ENCODE data around the gene FMN2.
A peak's percentile ranks its signal among the peaks of the same experiment; 100 is the strongest.
"Not testable (repeated sequence)": the region's sequence is repeated elsewhere in the genome, so short reads cannot be mapped to it uniquely, and the experiment has no call there.

FMN2 gene

DNA sequence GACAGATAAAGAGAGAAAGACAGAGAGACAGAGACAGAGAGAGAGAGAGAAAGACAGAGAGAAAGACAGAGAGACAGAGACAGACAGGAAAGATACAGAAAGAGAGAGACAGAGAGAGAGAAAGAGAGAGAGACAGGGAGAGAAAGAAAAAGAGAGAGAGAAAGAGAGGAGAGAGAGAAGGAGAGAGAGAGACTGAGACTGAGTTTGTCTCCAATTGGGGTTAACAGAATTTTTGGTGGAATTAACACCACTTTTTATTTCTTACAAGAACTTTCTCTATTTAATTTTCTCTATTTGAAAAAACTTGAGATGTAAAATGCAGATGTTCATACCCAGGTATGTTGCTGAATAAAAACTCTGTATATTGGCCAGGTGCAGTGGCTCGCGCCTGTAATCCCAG lies 56.6 kb downstream of the FMN2 start:
- DNase-seq: no peak

DNA sequence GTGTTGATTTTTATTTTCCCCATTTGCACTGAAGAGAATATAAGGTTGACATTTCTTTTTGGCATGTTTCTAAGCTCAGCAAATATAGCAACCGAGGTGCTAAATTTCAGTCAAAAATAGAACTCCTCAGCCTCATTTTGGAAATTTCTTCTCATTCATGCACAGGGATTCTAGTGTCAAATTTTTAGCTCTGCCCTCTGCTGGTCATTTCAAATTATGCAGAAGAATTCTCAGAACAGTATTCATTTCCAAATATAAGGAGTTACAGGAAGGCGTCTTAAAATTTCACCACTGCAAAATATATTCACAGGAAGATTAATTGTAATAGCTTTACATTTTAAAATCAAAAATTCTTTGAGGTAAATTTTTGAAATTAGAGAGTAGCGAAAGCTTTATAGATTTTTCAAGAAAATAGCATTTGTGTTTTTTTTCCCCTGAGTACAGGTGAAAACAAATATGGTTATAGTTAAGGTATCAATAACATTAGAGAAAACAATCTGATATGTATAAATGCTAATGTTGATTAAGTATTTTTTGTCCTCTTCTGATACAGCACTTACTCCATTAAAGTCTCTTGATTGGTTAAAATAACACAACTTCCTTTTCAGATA lies 57.9 kb downstream of the FMN2 start:
- DNase-seq: no peak

DNA sequence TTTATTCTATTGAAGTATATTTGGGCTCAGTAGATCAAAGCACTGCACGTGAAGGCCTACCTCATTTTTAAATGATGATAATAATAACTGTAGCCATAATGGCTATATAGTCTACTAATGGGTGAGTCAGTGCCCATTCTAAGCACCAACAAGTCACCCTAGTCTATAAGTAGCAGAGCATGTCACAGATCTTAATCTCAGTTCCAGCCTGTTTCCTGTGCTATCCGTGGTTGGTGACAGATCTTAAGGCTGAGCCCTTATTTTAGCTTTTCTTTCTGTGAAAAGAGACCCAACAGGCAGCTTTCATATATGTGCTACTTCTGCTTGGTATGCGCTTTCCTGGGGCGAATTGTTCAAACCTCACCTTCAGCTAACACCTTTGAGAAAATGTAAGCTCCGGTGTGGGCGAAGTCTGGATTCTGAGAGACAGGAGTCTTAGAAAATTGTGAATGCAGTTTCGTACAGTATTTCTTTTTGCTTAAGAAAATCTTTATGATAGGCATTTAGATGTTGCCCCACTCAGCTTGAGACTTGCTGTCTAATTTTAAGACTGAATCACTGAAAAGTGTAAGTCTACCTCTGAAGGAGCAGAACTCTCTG lies 59.6 kb downstream of the FMN2 start:
- DNase-seq: no peak

DNA sequence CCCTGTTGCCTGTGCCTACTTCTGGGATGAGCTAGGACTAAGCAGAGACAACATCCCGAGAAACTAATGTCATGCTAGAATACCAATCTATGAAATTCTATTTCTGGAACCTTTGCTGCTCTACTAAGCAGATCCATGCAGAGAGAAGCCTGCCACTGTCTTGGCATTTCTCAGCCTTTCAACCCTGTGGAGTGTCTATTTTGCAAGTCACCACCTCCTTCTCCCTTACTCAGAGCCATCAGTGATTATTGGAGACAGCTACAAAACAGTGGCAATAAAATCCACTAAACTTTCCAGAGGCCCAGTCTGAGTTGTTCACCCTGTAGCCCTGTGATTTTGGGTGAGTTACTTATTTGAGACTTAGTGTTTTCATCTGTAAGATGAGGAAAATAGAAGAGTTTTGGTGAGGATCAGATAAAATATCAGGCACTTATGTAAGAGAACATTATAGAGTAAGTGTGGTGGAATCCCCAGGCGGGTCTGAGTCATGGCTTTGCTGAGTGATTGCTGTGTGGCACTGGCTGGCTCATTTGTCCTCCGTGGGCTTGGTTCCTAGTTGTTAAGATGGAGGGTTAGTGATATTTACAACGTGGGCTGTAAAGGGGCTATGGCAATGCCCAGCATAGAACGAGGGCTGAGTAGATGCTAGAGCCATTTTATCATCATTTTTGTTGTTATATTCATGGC lies 61.1 kb downstream of the FMN2 start:
- DNase-seq: no peak

DNA sequence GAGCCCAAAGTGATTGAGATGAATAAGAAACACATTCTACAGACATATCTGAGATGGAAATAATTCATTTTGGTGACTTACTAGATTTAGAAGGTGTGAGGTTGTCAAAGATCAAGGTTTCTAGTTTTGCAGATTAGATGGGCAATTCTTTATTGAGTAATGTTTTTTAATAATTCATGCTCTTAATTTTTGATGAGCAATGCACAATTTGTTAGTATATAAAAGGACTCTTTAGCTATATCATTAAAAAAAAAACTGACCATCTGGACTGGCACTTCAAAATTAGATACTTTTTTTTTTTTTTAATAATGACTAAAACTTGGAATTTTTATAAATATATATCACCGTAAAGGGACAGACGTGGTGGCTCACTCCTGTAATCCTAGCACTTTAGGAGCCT lies 63.9 kb downstream of the FMN2 start:
- DNase-seq: no peak

DNA sequence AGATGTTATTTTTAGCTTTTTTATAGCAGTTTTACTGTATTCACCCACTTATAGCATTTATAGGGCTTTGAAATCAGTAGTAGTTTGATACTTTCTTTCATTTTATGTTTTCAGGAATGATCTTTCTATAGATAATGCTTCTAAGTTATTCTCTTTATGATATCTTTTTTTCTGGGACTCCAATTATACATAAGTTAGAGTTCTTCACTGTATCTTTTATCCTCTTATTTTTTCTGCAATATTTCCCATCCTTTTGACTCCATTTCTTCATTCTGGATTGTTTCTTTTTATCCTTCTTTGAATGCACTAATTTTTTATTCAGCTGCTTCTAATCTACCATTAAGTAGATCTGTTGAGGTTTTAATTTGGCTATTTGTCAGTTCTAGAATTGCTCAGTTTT lies 73.1 kb downstream of the FMN2 start:
- no peak for DNase-seq

DNA sequence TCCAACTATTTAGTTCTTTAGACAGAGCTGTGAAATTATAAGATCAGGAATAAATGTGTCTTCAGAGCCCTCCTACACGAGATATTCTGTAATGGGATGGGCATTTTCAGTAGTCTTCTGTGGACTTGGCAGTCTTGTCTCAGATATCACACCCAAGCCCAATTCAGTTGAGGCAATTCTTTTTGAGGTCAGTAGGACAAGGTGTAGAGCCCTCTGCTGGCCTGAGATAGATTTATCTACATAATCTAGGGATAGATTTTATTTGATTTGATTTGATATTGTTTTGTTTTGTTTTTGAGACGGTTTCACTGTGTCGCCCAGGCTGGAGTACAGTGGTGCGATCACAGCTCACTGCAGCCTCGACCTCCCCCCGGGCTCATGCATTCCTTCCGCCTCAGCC lies 77.5 kb downstream of the FMN2 start:
- DNase-seq: no peak

DNA sequence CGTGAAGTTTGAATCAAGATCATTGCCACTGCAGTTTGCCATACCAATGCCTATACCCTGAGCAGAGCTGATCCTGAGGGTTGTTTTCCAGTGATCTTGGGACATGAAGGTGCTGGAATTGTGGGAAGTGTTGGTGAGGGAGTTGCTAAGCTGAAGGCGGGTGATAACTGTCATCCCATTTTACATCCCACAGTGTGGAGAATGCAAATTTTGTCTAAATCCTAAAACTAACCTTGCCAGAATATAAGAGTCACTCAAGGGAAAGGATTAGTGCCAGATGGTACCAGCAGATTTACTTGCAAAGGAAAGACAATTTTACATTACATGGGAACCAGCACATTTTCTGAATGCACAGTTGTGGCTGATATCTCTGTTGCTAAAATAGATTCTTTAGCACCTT lies 78.6 kb downstream of the FMN2 start:
- no peak for DNase-seq

DNA sequence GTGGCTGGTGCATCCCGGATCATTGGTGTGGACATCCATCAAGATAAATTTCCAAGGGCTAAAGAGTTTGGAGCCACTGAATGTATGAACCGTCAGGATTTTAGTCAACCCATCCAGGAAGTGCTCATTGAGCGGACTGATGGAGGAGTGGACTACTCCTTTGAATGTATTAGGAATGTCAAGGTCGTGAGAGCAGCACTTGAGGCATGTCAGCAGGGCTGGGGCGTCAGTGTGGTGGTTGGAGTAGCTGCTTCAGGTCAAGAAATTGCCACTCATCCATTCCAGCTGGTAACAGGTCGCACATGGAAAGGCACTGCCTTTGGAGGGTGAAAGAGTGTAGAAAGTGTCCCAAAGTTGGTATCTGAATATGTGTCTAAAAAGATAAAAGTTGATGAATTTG lies 79.1 kb downstream of the FMN2 start:
- DNase-seq: no peak

DNA sequence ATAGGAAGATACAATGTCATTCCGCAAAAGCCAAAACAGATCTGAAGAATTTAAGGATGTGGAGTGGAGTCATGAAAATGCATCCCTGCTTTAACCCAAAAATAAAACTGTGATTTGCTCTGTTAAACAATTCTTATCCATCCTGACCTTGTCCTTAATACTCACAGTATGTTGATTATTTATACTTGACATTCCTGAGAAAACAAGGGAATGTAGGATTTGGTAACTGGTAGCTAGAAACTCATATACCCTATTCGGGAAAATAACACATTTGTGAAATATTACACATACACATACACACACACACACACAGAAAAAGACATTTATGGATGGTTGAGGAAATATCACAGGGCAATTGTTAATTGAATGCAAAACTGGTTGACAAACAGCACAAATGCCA lies 80.2 kb downstream of the FMN2 start:
- no peak for DNase-seq

DNA sequence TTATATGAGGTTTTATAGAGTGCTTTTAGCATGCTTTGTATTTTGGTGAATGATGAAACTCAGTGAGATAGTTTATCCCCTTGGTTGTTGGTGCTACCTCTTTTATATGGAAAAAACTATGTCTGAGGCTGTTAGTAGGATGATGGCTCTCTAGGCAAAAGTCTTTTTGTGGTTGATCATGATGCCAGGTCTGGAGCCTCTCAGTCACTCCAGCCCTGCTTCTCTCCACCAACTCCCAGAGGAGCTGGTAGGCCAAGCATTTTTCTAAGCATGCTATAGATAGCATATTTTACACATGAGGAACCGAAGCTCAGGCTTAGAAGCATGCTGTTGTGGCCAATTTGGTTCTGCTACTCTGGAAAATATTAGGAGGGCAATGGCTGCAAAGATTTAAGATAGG lies 82.2 kb downstream of the FMN2 start:
- no peak for DNase-seq

DNA sequence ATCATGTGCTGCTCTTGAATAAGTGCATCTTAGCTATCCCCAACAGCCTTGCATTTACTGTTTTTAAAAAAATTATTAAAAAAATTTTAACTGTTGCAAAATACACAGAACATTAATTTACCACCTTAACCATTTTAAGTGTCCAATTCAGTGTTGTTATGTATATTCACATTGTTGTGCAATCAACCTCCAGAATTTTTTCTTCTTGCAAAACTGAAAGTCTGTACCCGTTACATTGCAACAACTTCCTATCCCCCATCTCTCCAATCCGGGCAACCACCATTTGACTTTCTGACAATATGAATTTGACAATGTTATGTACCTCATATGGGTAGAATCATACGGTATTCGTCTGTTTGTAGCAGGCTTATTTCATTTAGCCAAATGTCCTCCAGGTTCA lies 83.1 kb downstream of the FMN2 start:
- DNase-seq: no peak

DNA sequence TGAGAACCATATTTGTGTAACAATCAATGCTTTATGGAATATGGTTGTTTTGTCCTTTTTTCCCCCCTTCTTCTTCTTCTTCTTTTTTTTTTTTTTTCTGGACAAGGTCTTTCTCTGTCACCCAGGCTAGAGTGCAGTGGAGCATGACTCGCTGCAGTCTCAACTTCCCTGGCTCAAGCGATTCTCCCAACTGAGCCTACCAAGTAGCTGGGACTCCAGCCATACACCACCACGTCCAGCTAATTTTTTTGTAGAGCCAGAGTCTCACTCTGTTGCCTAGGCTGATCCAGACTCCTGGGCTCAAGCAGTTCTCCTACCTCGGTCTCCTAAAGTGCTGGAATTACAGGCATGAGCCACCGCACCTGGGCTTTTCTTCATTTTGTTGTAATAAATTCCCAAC lies 86.7 kb downstream of the FMN2 start:
- no peak for DNase-seq

DNA sequence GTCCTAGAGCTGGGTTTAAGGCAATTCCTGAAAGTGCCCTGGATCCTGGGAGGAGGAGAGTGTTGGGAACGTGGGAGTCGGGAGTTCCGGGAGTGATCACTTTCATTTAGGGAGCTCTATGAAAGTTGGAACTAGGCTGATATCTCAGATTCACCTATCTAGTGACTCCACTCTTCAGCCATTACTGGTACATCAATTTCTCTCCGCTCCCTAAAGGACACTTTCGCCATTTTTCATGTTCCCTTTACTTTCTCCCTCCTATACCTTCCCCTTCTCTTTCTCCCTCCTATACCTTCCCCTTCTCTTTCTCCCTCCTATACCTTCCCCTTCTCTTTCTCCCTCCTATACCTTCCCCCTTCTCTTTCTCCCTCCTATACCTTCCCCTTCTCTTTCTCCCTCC lies 93.0 kb downstream of the FMN2 start:
- not testable (repeated sequence) for DNase-seq

DNA sequence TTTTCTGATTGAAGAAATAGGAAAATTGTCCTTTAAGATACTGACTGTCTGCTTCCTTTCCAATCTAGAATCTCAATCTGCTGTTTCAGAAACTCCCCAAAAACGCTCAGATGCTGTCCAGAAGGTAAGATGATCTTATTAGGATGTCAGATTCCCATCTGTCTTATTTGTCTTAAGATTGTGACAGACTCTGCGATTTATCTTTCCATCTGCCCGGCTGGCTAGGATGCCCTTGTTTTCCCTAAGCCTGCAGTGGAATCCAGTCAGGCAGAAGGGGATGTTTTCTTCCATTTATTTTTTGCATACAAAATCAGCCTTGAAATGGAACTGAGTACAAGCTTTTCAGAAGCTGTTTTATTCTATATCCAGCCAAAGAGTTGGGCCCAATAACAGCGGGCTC lies 96.5 kb downstream of the FMN2 start:
- no peak for DNase-seq

DNA sequence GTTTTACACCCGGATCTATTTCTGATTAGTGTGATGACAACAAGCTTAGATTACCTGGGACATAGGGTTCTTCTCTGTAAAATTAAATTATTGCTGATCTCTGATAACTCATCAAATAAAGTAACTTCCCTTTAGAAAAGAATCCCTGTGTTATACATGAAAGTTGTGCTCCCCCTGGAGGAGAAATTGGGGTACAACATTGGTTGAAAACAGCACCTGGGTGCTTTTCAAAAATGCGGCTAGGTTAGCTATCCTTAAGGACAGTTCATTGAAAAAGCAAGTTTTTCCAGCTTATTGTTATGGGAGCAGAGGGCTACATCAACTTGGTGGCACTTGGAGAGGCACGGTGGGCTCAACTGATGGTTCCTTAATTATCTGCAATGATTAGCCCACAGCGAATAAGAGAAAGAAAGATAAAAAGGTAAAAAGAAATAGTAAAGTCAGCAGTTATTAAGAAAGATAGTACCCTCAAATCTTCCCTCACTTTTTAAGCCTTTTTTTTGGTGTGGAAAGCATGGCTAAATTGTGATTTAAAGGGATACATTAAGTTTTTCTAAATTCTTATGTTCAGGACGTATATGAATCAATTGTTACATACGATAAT lies 97.8 kb downstream of the FMN2 start:
- DNase-seq: peak; percentile 39

DNA sequence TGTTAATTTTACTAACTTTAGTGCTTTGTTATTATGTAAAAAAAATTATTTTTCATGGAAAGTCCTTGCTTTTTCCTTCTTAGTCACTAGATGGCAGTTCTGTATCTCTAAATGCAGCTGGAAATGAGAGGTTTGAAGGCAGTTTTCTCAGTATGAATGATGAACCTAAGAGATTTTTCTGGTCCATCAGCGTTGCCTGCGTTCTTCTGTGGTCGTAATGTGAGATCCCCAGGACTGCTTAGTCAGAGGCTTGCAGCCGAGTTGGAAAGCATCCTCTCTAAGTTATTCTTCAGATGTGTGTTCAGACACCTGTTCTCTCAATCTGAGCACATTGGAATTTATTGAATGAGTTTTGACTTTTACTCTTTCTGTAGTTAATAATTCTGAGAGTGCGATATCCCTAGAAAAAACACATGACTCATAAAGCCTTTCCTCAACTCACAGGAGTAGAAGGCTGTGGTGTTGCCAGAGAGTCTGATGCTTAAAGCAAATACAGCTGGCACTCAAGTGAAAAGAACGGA lies 99.3 kb downstream of the FMN2 start:
- DNase-seq: peak; percentile 4

DNA sequence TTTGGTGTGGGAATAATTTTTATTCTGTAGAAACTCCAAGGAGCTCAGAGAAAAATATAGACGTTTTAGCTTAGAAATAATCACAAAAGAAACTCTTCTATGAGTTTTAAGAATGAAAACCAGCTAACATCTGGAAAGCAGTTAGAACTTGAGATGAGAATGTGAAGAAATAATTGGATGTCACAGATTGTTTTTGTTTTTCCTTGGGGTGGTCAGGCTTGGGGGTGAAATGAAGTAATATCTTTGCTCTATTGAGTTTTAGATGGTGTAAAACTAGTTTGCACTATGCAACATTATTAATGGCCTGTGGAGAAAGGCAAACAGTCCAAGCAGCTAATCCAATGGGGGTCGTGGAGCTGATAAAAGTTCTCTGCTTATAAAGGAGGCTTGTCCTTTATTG lies 101.2 kb downstream of the FMN2 start:
- no peak for DNase-seq

DNA sequence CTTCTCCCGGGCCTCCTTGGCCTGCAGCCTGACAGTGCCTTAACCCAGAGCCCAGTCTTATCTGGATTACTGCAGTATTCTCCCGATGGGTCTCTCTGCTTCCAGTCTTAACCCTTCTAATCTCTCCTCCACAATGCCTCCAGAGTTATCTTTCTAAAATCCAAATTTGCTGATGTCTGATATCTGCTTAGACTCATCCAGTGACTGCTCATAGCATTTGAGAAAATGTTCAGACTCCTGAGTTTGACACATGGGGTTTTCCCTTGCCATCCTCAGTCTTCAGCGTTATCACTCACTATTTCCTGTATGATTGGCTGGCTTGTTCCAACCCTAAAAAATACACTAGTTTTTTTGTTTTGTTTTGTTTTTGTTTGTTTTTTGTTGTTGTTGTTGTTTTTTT lies 102.0 kb downstream of the FMN2 start:
- no peak for DNase-seq

DNA sequence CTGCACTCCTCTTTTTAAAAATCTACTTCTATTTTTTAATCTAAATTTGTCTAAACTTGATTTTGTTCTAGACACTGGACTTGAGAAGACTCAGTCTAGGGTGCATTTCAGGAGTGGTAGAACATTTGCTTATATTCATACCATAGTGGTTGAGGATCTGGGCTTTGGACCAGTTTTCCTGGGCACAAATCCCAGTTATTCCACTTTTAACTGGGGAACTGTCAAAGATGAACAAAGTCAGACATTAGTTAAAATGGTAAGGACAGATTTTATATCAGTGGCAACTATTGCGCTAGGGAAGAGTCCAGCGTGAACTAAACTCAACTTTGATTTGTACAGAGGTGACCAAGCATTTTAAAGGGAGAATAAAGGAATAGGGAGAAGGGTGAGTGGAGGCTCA lies 102.4 kb downstream of the FMN2 start:
- DNase-seq: no peak

DNA sequence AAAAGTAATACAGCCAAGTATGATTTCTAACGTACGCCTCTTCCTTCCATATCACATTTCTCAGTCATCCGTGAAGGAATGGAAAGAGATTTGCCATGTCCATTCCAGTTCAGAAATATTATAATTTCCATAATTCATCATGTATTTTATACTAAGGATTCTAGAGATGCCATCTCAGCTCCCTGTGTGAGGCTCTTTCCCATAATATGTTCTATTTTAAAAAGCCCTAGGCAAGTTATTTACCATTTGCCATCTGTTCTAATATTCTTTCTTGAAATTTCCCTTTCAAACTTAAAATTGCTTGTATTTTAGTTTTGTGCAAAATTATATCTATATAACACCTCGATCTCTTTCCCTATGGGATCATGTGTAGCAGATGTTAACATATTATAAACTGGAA lies 106.7 kb downstream of the FMN2 start:
- DNase-seq: no peak

DNA sequence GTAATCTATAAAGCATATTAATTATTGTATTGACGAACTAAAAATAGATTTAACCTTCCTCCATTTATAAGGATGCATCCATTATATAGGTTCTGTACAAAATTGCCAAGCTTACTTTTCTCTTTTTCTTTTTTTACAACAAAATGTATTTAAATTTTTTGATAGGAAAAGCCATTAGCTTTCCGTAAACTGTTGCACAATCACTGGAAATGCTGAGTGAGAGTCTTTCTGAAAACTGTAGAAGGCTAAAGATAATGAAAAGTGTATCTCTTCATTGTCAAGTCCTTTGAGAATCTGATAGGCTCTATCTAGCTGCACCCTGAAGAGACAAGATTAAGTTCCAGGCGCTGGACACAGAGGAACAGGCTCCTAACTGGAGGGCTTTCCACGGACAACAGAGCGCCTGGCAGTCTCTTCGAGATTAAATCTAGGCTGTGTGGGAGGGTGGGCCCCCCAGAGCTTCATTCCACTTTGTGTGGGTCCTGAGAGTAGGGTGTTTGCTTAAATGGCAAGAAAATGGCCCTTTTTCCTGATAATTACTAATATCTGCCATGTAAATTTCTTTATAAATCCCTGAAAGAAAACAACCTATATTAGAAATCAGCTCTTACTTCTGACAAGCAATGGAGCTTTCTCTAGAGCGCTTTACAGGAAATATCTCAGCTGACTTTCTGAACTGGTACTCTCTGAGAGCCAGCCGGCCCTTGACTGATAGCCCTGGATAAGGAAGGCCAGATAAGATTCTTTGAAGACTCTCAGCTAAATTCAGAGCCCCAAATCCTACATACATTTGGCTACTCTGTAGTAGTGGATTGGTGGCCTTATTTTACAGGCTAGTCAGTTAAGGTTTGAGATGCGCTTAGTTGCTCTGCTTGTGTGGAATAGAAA lies 108.3 kb downstream of the FMN2 start:
- no peak for DNase-seq

DNA sequence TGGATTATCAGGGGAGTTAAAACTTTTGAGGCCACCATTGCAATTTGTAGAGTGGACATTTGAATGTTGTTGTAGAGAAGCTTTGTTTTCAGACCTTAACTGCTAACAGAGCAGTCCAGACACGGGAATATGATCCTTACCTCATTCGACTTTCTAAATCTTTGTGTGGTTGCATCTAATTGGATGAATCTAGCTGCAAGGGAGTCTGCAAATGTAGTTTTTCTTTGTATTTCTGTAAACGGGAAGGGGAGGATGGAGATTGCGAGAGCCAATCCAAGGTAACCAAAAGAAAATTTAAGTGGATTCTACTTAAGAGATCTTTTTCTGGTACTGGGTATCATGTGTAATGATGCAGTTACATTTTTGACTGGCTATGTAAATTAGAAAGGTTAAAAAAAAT lies 110.2 kb downstream of the FMN2 start:
- no peak for DNase-seq

All from stimulated activated CD4-positive, alpha-beta T cell treated with anti-CD3 and anti-CD28 coated beads, Interleukin-15, amount 100 ng/mL, for 24 hours (primary cell).